Midbrain (tissue), 1 donor: Measurements from ENCODE around the gene FCHO2.

ENCODE experiments used
- DNase-seq: peaks from one replicate; lab custom pipeline; 2025; lab: John Stamatoyannopoulos, UW

FCHO2 gene

DNA sequence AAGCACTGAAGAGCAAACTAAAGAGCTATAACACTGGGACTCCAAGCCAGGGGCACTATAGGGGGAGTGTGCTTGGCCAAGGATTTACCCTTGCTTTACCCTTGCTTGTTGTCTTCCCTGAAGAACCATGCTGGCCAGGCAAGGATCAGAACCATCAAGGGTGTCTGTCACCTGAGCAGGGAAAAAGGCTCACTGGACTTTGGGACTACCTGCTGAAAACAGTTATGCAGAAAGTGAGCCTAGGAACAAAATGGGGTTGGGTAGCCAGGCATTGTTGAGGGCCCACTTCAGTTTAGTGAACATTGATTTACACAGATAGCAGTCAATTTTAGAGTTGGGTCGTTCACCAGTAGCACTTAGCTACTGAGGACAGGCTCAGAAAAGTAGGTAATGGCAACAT is 156.5 kb downstream of the FCHO2 start:
- no peak for DNase-seq

DNA sequence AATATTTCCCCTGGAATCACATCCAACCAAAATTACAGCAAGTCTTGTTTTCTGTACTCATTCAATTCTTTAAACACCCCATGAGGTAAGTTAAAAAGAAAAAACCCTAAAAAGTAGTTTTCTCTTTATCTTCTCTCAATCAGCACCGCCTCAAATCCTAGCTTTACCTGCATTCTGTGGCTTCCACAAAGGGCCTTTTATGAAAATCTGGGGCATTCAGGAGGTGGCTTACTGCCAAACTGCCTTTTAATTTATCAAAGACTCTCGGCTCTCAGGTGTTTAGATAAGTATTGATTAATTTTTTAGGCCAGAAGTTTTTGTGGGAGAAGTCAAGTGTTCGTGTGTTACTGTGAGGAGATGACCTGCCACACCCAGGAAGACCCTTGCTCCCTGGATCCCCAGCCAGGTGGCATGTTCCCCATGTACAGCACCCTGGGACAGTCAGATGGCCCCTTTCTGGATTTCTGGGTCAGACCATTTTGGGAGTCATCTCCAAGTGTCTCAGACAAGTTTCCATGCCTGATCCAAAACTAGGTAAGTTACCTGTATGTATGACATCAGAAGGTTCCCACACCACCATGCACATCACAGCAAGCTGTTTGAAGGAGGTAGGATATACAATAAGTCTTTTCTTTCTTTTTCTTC is 158.3 kb downstream of the FCHO2 start:
- no peak for DNase-seq

DNA sequence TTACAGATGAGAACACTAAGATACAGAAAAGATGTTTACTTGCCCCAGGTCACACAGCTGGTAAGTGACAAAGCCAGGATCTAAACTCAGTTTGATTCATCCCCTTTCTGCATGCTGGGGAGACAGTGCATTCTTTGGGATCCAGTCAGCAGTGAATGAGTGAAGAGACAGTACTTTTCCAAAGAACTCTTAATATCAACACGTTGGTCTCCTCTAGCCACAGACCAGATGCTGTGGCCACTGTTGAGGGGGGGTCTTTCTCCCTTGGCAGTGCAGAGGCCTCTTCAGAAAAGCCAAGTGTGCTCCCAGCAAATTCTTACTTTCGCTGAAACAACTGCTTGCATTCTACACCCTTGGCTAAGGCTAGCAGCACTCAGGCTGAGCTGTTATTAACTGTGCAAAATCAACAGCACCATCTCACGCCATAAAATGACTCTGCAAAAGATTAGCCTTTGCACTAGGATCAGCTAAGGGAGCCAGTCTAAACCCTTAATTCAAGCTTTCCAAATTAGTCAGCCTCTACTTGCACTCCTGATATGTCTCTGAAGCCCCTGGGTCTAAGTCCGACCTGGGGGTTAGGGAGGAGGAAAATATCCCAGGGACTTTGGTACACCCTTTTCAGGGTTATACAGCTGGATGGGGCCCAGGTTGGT is 159.7 kb downstream of the FCHO2 start:
- peak; percentile 5 for DNase-seq

DNA sequence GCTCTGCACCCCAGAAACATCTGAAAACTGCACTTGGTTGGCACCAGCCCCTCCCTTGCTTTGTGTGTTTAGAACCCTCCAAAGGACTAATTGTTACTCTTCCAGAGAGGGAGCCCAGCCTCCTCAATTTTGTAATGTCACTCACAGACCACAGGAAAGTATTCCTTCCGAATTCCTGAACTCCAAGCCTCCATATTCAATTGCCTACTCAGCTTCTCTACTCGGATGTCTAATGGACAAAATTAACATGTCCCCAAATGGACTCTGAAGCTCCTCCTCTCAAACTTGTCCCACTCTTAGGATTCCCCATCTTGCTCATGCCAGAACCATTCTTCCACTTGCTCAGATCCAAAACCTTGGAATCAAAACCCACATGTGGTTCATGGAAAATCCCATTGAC is 160.7 kb downstream of the FCHO2 start:
- DNase-seq = no peak

DNA sequence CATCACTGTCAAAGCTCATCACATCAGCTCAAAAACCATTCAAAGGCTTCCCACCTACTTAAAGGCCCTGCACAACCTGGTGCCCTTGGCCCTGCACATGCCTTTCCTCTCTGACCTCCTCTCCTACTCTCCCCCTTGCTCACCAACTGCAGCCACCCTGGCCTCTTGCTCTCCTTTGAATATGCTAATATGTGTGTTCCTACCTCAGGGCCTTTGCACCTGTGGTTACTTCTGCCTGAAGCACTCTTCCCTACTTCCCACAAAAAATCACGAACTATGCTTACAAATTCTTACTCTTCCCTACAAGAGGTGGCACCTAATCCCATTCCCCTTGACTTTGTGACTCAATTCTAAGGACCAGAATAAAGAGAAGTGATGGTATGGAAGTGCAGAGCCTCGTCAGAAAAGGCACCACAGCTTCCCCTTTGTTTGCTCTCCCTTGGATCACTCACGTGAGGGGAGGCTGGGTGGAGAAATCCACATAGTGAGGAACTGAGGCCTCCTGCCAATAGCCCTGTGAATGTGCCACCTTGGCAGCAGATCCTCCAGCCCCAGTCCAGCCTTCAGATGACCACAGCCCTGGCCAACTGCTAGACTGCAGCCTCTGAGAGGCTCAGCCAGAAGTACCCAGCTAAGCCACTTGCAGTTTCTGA is 161.4 kb downstream of the FCHO2 start:
- DNase-seq = no peak

DNA sequence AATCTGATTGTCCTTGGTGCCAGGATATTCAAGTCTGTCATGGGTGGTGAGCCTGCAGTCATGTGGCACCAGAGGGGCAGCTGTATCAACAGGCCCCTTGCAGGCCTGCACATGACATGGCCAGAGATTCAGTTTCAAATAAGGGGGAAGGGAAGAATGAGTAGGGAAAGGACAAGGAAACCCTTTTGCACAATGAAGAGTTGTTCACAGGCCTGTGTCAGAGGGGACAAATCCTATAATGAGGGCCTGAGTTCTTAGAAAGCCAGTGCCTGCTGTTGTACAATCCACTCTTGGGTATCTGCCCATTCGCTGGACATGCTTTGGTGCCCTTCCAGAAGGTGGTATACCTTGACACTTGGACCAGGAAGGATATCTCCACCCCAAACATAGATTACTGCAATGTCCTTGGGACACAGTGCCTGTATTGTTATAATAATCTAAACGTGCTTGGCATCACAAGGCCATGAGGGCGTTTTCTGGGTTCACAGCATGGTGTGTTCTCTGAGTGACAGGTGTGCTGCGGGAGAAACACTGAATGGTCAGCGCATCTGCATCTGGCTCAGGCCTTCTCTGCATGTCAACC is 162.6 kb downstream of the FCHO2 start:
- DNase-seq = peak; percentile 56

DNA sequence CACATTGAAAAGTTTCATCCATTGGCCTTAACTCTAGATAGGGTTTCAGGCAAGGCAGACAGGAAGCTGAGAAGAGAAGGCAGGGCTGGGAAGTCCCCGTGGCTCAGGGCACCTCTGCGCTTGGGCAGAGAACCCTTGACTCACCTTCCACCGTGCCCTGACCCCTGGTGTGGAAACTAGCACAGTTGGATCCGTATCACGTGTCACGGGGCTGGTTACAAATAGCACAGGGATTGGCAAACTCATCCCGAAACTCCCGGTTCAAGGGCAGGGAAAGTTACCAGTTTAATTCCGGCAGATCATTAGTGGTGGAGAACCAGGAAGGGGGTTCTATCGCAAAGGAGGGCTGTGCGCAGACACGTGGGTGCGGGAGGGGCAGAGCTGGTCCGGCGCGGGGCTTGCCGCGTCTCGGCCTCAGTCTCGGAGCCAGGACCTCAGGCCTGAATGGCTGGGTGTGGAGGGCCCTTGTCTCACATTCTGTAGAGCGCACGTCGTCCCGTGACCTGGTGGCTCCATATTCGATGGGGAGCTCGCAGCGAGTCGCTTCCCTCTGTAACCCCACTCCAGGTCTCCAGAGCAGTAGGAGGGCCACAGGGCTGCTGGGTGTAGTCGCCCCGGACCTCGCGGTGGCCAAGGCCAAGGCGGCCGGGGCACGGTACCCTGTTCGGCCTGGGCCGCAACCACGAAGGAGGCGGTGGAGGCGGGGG is 163.8 kb downstream of the FCHO2 start:
- DNase-seq = no peak

DNA sequence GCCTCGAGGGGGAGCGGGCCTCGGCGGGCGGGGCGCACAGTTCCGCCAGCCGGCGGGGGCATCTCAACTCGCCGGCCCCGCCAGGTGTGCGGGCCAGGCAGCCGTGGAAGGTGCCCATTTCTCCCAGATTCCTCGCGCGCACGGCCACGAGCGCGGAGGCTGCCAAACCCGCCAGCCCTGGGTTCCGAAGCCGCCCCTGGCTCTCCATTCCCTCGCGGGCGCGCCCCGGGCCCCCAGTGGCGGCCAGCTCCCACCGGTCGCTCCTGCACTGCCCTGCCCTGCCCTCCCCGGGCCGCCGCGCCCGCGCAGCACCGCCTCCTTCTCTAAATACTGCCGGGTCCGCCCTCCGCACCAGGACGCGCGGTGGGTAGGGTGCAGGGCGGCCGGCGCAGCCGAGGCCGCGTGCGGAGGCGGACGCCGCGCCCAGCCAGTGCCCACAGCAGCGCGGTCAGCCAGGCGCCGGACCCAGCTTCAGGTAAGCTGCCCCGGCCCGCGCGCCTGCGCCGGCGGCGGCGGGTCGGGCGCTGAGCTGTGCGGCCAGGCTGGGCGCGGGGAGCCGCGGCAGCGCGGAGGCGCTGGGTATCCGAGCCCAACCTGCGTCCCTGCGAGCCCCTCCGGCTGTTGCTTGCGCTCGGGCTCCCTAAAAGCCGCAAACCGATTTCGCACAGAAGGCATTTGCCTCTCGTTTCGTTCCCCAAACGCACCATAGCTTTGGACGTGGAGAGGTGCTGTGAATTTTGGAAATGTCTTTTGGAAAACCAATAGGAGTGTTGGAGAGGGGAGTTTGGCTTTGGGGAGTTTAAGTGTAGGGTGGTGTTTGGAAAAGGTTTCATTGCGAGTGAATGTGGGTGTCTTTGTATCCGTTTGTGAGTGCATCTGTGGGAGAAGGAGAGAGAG is 164.6 kb downstream of the FCHO2 start, which contains the start of gene TMEM171:
Gene TMEM171, plus strand, starts transcription at position 354 of the 897 bp plus-strand sequence. CDS start 2,799 bp downstream, outside the sequence.
- peak; percentile 6 for DNase-seq

DNA sequence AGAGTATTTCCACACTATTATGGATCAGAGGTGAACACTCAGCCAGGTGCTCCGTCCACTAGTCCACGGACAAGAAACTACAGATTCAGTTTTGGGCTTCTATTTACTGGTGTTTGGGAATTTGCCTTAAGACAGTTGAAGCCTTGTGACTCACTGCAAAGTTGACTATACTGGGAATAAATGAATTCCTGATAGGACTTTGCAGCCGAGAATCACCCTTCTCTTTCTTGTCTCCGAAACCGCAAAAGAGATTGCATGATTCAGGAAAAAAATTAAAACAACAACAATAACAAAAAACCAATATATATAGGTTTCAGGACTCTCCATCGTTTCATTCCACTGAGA is 165.2 kb downstream of the FCHO2 start:
- DNase-seq = no peak

DNA sequence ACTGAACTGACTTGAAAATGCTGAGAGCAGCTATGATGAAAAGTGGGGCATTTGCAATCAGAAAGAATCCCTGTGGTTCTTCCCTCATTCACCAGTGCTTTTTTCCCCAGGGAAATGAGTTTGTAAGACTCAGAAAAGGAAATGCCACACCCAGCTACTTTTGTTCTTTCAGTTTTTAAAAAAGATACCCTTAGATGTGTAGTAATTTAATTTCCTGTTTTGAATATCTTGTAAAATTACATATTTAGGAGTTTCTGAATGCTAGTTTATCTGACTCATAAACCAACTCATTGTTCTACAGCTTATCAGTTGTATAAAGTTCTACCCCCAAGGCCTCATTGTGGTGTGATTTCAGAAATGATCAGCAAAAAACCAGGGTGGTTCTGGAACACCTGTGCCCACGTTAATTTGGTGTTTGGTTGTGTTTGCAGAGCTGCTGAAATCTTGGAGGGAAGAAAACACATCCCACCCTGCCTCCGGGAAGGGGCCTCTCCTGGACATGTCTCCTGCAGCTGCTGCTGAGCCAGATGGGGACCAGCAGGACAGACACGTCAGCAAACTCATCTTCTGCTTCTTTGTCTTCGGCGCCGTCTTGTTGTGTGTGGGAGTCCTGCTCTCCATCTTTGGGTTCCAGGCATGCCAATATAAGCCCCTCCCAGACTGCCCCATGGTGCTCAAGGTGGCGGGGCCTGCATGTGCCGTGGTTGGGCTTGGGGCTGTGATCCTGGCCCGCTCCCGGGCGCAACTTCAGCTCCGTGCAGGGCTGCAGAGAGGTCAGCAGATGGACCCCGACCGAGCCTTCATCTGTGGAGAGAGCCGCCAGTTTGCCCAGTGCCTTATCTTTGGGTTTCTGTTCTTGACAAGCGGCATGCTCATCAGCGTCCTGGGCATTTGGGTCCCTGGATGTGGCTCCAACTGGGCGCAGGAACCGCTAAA is 167.3 kb downstream of the FCHO2 start:
- no peak for DNase-seq

DNA sequence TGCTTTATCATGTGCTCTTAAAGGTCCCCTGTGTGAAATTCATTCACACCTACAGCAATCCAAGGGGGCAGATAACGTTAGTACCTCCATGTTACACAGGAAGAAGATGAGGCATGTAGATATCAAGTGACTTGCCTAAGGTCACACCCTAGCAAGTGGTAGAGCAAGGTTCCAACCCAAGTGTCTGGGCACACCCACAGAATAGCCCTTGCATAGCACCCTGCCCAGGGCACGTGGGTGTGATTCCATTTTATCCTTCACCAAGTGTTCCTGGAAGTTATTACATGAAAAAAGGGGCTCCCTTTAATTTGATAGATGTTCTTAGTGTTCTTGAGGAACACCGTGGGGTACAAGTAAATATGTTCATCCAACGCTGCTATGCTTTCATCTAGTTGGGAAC is 169.4 kb downstream of the FCHO2 start:
- DNase-seq = no peak

DNA sequence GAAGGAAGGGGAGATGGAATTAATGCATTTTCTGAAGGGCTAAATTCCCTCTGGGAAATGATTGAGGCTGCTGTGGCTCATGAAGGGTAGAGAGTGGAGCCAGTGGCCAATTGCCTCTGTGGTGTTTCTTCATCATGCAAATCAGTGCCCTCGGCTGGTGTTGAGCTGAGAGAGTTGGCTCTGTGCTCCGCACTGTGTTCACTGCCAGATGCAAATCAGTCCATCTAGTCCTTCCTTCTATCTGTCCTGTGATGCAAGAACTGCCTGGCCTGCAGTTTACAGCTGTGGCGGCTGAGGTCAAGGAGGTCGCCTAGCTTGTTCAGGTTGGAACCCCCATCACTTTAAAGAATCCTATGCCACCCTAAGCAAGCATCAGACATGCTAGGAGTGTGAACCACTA is 170.5 kb downstream of the FCHO2 start:
- DNase-seq = peak; percentile 75

DNA sequence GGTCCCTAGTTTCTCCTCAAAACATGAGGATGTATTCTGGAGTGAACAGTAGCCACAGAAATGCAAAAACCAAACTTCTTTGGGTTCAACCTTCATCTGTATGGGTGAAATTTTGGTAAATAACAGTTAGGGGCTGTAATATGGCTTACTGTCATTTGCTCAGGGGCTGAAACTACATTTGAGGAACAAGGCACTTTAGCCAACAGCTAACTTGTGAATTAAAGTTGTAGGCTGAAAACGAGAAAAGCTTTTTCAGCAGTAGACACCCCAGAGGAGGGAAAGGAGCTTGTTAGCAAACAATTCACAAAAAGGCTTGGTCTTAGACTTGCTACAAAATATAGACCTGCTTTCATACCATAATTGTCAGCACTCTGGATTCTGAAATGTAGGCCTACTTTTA is 171.1 kb downstream of the FCHO2 start:
- no peak for DNase-seq

DNA sequence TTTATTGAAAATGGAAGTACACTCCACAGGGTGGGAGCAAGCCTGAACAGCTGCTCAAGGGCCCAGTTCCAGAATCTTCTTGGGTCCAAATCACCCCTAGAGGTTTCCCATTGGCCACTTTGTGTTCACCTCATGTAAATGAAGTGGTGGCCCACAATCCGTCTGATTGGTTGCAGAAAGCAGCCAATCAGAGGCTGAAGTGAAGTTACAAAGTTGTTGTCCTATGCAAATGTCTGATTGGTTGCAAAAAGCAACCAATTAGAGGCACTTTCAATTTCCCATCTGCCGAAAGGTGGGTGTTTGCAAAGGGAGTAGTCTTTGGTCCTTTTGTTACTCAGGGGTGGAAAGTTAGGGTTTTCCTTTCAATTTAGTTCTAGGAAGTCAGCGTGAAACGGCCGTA is 173.3 kb downstream of the FCHO2 start:
- no peak for DNase-seq

DNA sequence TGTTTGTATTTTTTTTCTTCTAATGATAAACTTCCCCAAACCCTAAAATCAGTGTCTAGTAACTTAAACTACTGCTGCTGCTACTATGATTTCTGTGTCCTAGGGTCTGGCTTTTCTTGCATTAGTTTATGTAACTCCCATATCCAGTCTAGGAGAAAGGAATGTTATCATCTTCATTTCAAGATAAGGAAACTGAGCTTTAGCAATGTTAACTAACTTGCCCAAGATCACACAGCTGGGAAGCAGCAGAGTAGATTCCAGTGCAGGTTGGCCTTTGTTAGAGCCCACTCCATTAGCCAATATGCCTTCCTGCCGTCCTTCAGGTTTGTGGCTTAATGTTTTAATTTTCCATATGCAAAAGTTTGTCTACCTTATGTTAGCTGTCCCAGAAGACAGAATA is 175.0 kb downstream of the FCHO2 start:
- no peak for DNase-seq

DNA sequence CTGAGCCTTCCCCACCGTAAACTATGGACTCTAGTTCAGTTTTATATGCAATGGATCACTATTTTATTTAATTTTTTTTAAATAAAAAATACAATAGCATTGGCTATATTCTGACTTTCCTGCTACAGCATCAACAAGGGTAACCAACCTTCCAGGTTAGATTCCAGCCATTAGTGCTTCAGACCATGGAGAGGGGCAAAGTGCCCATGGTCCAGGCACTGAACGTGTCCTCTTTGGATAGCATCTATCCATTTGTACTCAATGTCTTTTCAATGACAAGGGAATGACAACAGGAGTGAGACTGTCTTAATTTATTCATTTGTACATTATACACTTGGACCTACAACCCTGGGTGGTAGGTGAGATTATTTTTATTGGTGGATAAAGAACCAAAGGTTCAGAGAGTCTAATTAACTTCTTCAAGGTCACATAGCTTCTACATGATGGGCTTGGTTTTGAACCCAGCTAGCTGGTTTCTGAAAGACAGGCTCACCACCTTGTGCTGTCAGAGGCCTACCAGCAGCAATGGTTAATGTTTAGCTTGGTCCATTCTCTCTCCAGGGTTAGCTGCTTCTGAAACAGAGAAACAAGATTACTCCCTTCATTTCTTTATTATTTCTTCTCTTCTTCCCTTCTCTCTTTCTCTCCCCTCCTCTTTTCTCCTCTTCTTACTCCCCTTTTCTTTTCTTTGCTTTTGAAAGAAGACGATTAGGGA is 176.0 kb downstream of the FCHO2 start:
- no peak for DNase-seq

DNA sequence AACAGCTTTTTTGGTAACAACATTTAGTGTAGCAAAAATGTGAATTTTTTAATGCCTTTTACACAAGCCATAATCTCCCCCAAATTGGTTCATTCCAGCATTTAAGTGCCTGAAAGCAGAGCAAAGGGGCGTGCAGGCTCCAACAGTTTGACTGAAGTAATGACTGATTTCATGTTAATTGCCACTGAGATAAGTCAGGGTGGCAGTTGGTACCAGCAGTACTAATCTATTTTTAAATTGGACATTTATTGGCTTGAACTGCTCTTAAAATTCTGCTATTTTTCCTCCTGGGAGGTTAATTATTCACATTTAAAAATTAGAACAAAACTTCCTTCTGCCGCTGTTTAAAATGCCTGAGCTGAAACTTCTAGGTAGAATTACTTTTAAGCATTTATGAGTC is 176.9 kb downstream of the FCHO2 start:
- DNase-seq = no peak

DNA sequence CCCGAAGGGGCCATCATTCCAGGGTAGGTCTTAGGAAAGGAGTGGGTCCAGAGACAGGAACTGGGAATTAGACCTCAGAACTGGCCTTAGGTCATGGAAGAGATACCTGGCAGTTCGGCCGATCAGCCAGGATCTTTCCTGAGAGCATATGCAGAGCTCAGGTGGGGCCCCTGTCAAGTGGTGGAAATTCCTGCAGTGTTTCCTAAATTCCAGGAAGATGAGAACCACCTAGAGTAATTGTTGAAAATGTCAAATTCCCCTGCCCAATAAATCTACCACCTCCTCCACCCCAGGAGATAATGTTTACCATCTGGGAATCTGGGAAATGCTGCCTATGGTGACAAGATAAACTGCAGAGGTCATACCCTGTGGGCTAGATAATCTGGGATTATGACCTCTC is 179.2 kb downstream of the FCHO2 start:
- no peak for DNase-seq

DNA sequence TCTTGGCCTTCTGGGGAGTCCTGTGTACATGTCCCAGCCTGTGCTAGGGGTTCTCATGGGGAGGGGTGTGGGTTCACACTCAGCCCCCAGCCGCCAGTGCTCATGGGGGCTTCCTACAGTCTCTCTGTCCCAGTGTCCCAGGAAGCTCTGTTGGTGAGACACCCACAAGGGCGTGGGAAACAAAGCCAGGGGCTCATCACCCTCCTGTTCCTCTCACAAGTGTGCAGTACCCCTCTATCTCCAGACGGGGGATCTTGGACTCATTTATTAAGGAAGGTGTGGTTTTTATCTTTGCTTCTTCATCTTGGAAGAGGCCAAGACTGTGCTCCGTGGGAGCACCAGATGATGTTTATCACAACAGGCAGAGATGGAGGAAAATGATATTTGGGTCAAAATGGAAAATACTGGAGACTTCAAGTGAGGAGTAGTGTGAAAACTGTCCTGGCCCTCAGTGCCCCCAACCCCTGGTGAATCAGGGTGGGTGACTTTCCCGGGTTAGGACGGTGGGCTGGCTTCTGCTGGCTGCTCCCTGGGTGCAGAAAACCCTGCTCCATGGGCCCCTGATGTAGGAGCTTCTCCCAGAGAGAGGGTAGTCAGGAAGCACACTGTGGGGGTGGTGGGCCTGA is 179.7 kb downstream of the FCHO2 start:
- DNase-seq = no peak
